Thyroid gland (tissue), 4 donors: Measurements from ENCODE around the gene OLFM2.

Experiments used
- POLR2A ChIP-seq, 2 donors: fragments of 450-650 bp; IDR thresholded peaks; one replicate each; pipeline ENCODE4 v1.6.1; 2017; ENCODE audit warnings: antibody characterized with exemption in 2 of 2, mild to moderate bottlenecking in 2 of 2, moderate library complexity in 1 of 2
- TF ChIP-seq, protein P1 (sequence below), 6 experiments: fragments of 200-600 bp in 3 of 6; fragments of 450-650 bp in 3 of 6; sonication (generic) in 3 of 6; IDR thresholded peaks; one replicate each; pipeline ENCODE4 v1.5.1; 2016 to 2019; ENCODE audit warnings: antibody characterized with exemption in 6 of 6, mild to moderate bottlenecking in 2 of 6, inconsistent platforms in 1 of 6, moderate library complexity in 1 of 6

DNA sequence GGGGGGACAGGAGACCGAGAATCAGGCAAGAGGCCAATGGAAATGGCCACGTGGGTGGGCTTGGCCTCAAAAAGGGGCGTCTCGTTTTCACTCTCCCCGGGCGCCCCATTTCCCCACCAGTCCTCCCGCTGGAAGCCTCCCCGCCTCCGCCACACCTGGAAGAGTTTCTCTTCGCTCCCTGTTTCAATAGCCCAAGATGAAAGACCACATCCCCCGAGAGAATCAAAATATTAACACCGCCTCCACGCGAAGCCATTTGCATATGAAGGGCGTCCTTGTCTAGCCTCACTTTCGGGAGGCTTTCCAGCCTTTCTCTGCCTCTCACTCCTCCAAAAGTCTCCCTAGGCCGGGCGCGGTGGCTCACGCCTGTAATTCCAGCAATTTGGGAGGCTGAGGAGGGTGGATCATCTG is 691 bp upstream of the OLFM2 start:
- TF ChIP-seq, protein P1, sequence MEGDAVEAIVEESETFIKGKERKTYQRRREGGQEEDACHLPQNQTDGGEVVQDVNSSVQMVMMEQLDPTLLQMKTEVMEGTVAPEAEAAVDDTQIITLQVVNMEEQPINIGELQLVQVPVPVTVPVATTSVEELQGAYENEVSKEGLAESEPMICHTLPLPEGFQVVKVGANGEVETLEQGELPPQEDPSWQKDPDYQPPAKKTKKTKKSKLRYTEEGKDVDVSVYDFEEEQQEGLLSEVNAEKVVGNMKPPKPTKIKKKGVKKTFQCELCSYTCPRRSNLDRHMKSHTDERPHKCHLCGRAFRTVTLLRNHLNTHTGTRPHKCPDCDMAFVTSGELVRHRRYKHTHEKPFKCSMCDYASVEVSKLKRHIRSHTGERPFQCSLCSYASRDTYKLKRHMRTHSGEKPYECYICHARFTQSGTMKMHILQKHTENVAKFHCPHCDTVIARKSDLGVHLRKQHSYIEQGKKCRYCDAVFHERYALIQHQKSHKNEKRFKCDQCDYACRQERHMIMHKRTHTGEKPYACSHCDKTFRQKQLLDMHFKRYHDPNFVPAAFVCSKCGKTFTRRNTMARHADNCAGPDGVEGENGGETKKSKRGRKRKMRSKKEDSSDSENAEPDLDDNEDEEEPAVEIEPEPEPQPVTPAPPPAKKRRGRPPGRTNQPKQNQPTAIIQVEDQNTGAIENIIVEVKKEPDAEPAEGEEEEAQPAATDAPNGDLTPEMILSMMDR (IDR thresholded peaks at IDR 0.05) = no peak
- TF ChIP-seq POLR2A (IDR thresholded peaks at IDR 0.05) = no peak
